Measurements from ENCODE around the gene MAST3.

Gene MAST3

GRCh38 chr19:18128805-18129204, 31.2 kb downstream of the MAST3 start:
- Histone ChIP-seq H3K27me3 (replicated peaks in 2 of 5; ENCODE audit: control insufficient read depth in 4 of 5, insufficient read depth in 5 of 5, low read length in 4 of 5) (no peaks in the 10 kb centered on the region), H3K9me3 (ENCODE audit: control extremely low read depth in 1 of 5, control insufficient read depth in 4 of 5, insufficient read depth in 2 of 5, low read depth in 1 of 5, low read length in 4 of 5) (no peaks in the 10 kb centered on the region), H3K4me3 (ENCODE audit: control insufficient read depth in 1 of 7, extremely low read depth in 1 of 7, insufficient read depth in 4 of 7, low read depth in 2 of 7, low read length in 6 of 7) (no peak overlapping the region), H3K27ac (ENCODE audit: insufficient read depth in 1 of 2, low read depth in 1 of 2, low read length in 2 of 2, poor library complexity in 1 of 2, severe bottlenecking in 2 of 2) (no peak overlapping the region), H3K36me3 (ENCODE audit: control insufficient read depth in 4 of 4, insufficient read depth in 4 of 4, low read length in 3 of 4) (peaks cover 6 to 54% (median 32%) of the 10 kb centered on the region in 4 experiments), H3K4me1 (ENCODE audit: control extremely low read depth in 1 of 4, control insufficient read depth in 4 of 4, insufficient read depth in 4 of 4, low read length in 3 of 4) (no peaks in the 10 kb centered on the region)
- 95% methylated on average over 12 of the region's 12 CpGs for WGBS (ENCODE audit: insufficient coverage)
- ChIA-PET CTCF (interaction anchor here (1.0 to 1.2 kb wide), 3 partner anchors 11 to 23 kb away, joined by 3 to 5 read pairs (median 4); no protein-coding TSS in a partner anchor), POLR2A (no interaction called here)
- DNase-seq: no peak

- Histone ChIP-seq H3K4me3 (ENCODE audit: control insufficient read depth in 1 of 7, extremely low read depth in 1 of 7, insufficient read depth in 4 of 7, low read depth in 2 of 7, low read length in 6 of 7) (no peak overlapping the region), H3K4me1 (ENCODE audit: control extremely low read depth in 1 of 4, control insufficient read depth in 4 of 4, insufficient read depth in 4 of 4, low read length in 3 of 4) (no peaks in the 10 kb centered on the region), H3K27ac (ENCODE audit: insufficient read depth in 1 of 2, low read depth in 1 of 2, low read length in 2 of 2, poor library complexity in 1 of 2, severe bottlenecking in 2 of 2) (no peak overlapping the region), H3K9me3 (ENCODE audit: control extremely low read depth in 1 of 5, control insufficient read depth in 4 of 5, insufficient read depth in 2 of 5, low read depth in 1 of 5, low read length in 4 of 5) (no peaks in the 10 kb centered on the region), H3K36me3 (ENCODE audit: control insufficient read depth in 4 of 4, insufficient read depth in 4 of 4, low read length in 3 of 4) (peaks cover 4 to 55% (median 37%) of the 10 kb centered on the region in 4 experiments), H3K27me3 (replicated peaks in 2 of 5; ENCODE audit: control insufficient read depth in 4 of 5, insufficient read depth in 5 of 5, low read length in 4 of 5) (no peaks in the 10 kb centered on the region)
- POLR2A ChIA-PET: no interaction called here
- no peak for DNase-seq
- CTCF ChIA-PET: interaction anchor here (1.3 kb wide), 1 partner anchor 10 kb away, joined by 3 read pairs; no protein-coding TSS in a partner anchor
- WGBS (ENCODE audit: insufficient coverage): 90% methylated on average over 21 of the region's 21 CpGs
These were observed 33.1 kb downstream of the MAST3 start for GRCh38 chr19:18130523-18131242.

GRCh38 chr19:18131841-18132596, 34.4 kb downstream of the MAST3 start:
- 93% methylated on average over 30 of the region's 31 CpGs for WGBS (ENCODE audit: insufficient coverage)
- ChIA-PET POLR2A (no interaction called here), CTCF (interaction anchor here (0.6 to 1.4 kb wide), 3 partner anchors 13 to 18 kb away, joined by 3 to 5 read pairs (median 4); no protein-coding TSS in a partner anchor)
- H3K27ac ChIP-seq (ENCODE audit: insufficient read depth in 1 of 2, low read depth in 1 of 2, low read length in 2 of 2, poor library complexity in 1 of 2, severe bottlenecking in 2 of 2): no peak overlapping the region
- no peaks in the 10 kb centered on the region for H3K9me3 ChIP-seq (ENCODE audit: control extremely low read depth in 1 of 5, control insufficient read depth in 4 of 5, insufficient read depth in 2 of 5, low read depth in 1 of 5, low read length in 4 of 5)
- H3K27me3 ChIP-seq (replicated peaks in 2 of 5; ENCODE audit: control insufficient read depth in 4 of 5, insufficient read depth in 5 of 5, low read length in 4 of 5): no peaks in the 10 kb centered on the region
- no peak for DNase-seq
- H3K36me3 ChIP-seq (ENCODE audit: control insufficient read depth in 4 of 4, insufficient read depth in 4 of 4, low read length in 3 of 4): peaks cover 4 to 58% (median 38%) of the 10 kb centered on the region in 4 experiments
- H3K4me3 ChIP-seq (ENCODE audit: control insufficient read depth in 1 of 7, extremely low read depth in 1 of 7, insufficient read depth in 4 of 7, low read depth in 2 of 7, low read length in 6 of 7): no peak overlapping the region
- no peaks in the 10 kb centered on the region for H3K4me1 ChIP-seq (ENCODE audit: control extremely low read depth in 1 of 4, control insufficient read depth in 4 of 4, insufficient read depth in 4 of 4, low read length in 3 of 4)

GRCh38 chr19:18135712-18136584, 38.4 kb downstream of the MAST3 start:
- ChIA-PET POLR2A (no interaction called here), CTCF (interaction anchor here (3.3 kb wide), 1 partner anchor 10 kb away, joined by 11 read pairs; no protein-coding TSS in a partner anchor)
- no peaks in the 10 kb centered on the region for H3K9me3 ChIP-seq (ENCODE audit: control extremely low read depth in 1 of 5, control insufficient read depth in 4 of 5, insufficient read depth in 2 of 5, low read depth in 1 of 5, low read length in 4 of 5)
- no peaks in the 10 kb centered on the region for H3K27me3 ChIP-seq (replicated peaks in 2 of 5; ENCODE audit: control insufficient read depth in 4 of 5, insufficient read depth in 5 of 5, low read length in 4 of 5)
- DNase-seq: no peak
- H3K4me3 ChIP-seq (ENCODE audit: control insufficient read depth in 1 of 7, extremely low read depth in 1 of 7, insufficient read depth in 4 of 7, low read depth in 2 of 7, low read length in 6 of 7): no peak overlapping the region
- H3K27ac ChIP-seq (ENCODE audit: insufficient read depth in 1 of 2, low read depth in 1 of 2, low read length in 2 of 2, poor library complexity in 1 of 2, severe bottlenecking in 2 of 2): no peak overlapping the region
- peaks cover 4 to 48% (median 36%) of the 10 kb centered on the region in 4 experiments for H3K36me3 ChIP-seq (ENCODE audit: control insufficient read depth in 4 of 4, insufficient read depth in 4 of 4, low read length in 3 of 4)
- H3K4me1 ChIP-seq (ENCODE audit: control extremely low read depth in 1 of 4, control insufficient read depth in 4 of 4, insufficient read depth in 4 of 4, low read length in 3 of 4): peaks cover 0 to 4% (median 0%) of the 10 kb centered on the region in 4 experiments
- WGBS (ENCODE audit: insufficient coverage): 97% methylated on average over 16 of the region's 18 CpGs

- ChIA-PET CTCF (interaction anchor here (1.0 to 3.3 kb wide), 2 partner anchors 9 to 24 kb away, joined by 3 to 11 read pairs; no protein-coding TSS in a partner anchor), POLR2A (interaction anchor here (0.6 kb wide), 1 partner anchor 86 kb away, joined by 5 read pairs; no protein-coding TSS in a partner anchor)
- no peak overlapping the region for H3K4me3 ChIP-seq (ENCODE audit: control insufficient read depth in 1 of 7, extremely low read depth in 1 of 7, insufficient read depth in 4 of 7, low read depth in 2 of 7, low read length in 6 of 7)
- WGBS (ENCODE audit: insufficient coverage): 94% methylated on average over 11 of the region's 11 CpGs
- no peak for DNase-seq
- H3K27ac ChIP-seq (ENCODE audit: insufficient read depth in 1 of 2, low read depth in 1 of 2, low read length in 2 of 2, poor library complexity in 1 of 2, severe bottlenecking in 2 of 2): no peak overlapping the region
- peaks cover 2 to 51% (median 37%) of the 10 kb centered on the region in 4 experiments for H3K36me3 ChIP-seq (ENCODE audit: control insufficient read depth in 4 of 4, insufficient read depth in 4 of 4, low read length in 3 of 4)
- peaks cover 0 to 4% (median 0%) of the 10 kb centered on the region in 4 experiments for H3K4me1 ChIP-seq (ENCODE audit: control extremely low read depth in 1 of 4, control insufficient read depth in 4 of 4, insufficient read depth in 4 of 4, low read length in 3 of 4)
- H3K27me3 ChIP-seq (replicated peaks in 2 of 5; ENCODE audit: control insufficient read depth in 4 of 5, insufficient read depth in 5 of 5, low read length in 4 of 5): no peaks in the 10 kb centered on the region
- H3K9me3 ChIP-seq (ENCODE audit: control extremely low read depth in 1 of 5, control insufficient read depth in 4 of 5, insufficient read depth in 2 of 5, low read depth in 1 of 5, low read length in 4 of 5): no peaks in the 10 kb centered on the region
These were observed 39.7 kb downstream of the MAST3 start for GRCh38 chr19:18137242-18137641.

- Histone ChIP-seq H3K9me3 (ENCODE audit: control extremely low read depth in 1 of 5, control insufficient read depth in 4 of 5, insufficient read depth in 2 of 5, low read depth in 1 of 5, low read length in 4 of 5) (no peaks in the 10 kb centered on the region), H3K27me3 (replicated peaks in 2 of 5; ENCODE audit: control insufficient read depth in 4 of 5, insufficient read depth in 5 of 5, low read length in 4 of 5) (no peaks in the 10 kb centered on the region), H3K27ac (ENCODE audit: insufficient read depth in 1 of 2, low read depth in 1 of 2, low read length in 2 of 2, poor library complexity in 1 of 2, severe bottlenecking in 2 of 2) (no peak overlapping the region), H3K4me1 (ENCODE audit: control extremely low read depth in 1 of 4, control insufficient read depth in 4 of 4, insufficient read depth in 4 of 4, low read length in 3 of 4) (peaks cover 0 to 4% (median 0%) of the 10 kb centered on the region in 4 experiments), H3K4me3 (ENCODE audit: control insufficient read depth in 1 of 7, extremely low read depth in 1 of 7, insufficient read depth in 4 of 7, low read depth in 2 of 7, low read length in 6 of 7) (no peak overlapping the region), H3K36me3 (ENCODE audit: control insufficient read depth in 4 of 4, insufficient read depth in 4 of 4, low read length in 3 of 4) (peaks cover 2 to 46% (median 35%) of the 10 kb centered on the region in 4 experiments)
- POLR2A ChIA-PET: interaction anchor here (0.6 kb wide), 1 partner anchor 85 kb away, joined by 5 read pairs; no protein-coding TSS in a partner anchor
- no peak for DNase-seq
- CTCF ChIA-PET: interaction anchor here (0.6 to 3.3 kb wide), 4 partner anchors 8 to 64 kb away, joined by 3 to 11 read pairs (median 4); no protein-coding TSS in a partner anchor
- 93% methylated on average over 8 of the region's 9 CpGs for WGBS (ENCODE audit: insufficient coverage)
These were observed 40.2 kb downstream of the MAST3 start for GRCh38 chr19:18137657-18138339.
